ENCODE data around the gene DGCR8. TPM values are rescaled to one million over a fixed set of nuclear protein-coding genes. Genes with fewer than 3 reads are reported as not detected.

DGCR8 gene
- total and polyA plus RNA-seq, 2 experiments from 2014 or later: 14.0 to 28.7 TPM

GRCh38 chr22:20051927-20052308 lies 28.1 kb upstream of the DGCR8 start:
- DNase-seq: no peak
- no peak overlapping the region for H3K4me3 ChIP-seq
- TF ChIP-seq EZH2 (IDR thresholded peaks at IDR 0.05; ENCODE audit: insufficient read depth, poor library complexity, severe bottlenecking): no peak
- TF ChIP-seq EZH2phosphoT487 (IDR thresholded peaks at IDR 0.05; ENCODE audit: insufficient read depth, low read depth): no peak
- in situ Hi-C loops (cut with MboI): no loop called here
- H3K27me3 ChIP-seq (replicated peaks; ENCODE audit: insufficient read depth): no peaks in the 10 kb centered on the region
- H4K20me1 ChIP-seq (ENCODE audit: insufficient read depth): no peaks in the 10 kb centered on the region
- H3F3A ChIP-seq (ENCODE audit: insufficient read depth): no peaks in the 10 kb centered on the region
- H3K36me3 ChIP-seq (ENCODE audit: low read depth): peaks cover 9% of the 10 kb centered on the region; the same call in 1 of the 2 replicates
- no peaks in the 10 kb centered on the region for H3K79me2 ChIP-seq (ENCODE audit: insufficient read depth)
- WGBS, 2 experiments (ENCODE audit: low coverage in 1 of 2, low lambda C conversion rate in 2 of 2, missing lambda C conversion rate in 2 of 2): 95 to 99% methylated on average over 6 of the region's 6 CpGs
- H2AFZ ChIP-seq: no peak overlapping the region
- no peaks in the 10 kb centered on the region for H3K9me3 ChIP-seq (ENCODE audit: low read depth)
- no peaks in the 10 kb centered on the region for H3K9me2 ChIP-seq (ENCODE audit: insufficient read depth)
- no peak overlapping the region for H3K27ac ChIP-seq
- no peak overlapping the region for H3K4me2 ChIP-seq (ENCODE audit: unreplicated experiment)
- H3K4me1 ChIP-seq (ENCODE audit: insufficient read depth): no peaks in the 10 kb centered on the region
- H3K9ac ChIP-seq: no peak overlapping the region

- Histone ChIP-seq H3K9ac (no peak overlapping the region), H3F3A (ENCODE audit: insufficient read depth) (no peaks in the 10 kb centered on the region), H3K4me2 (ENCODE audit: unreplicated experiment) (no peak overlapping the region), H3K27ac (no peak overlapping the region), H4K20me1 (ENCODE audit: insufficient read depth) (no peaks in the 10 kb centered on the region), H3K4me1 (ENCODE audit: insufficient read depth) (no peaks in the 10 kb centered on the region), H2AFZ (no peak overlapping the region), H3K79me2 (ENCODE audit: insufficient read depth) (no peaks in the 10 kb centered on the region), H3K27me3 (replicated peaks; ENCODE audit: insufficient read depth) (no peaks in the 10 kb centered on the region), H3K9me2 (ENCODE audit: insufficient read depth) (no peaks in the 10 kb centered on the region), H3K36me3 (ENCODE audit: low read depth) (peaks cover 9% of the 10 kb centered on the region; the same call in 1 of the 2 replicates), H3K4me3 (no peak overlapping the region), H3K9me3 (ENCODE audit: low read depth) (no peaks in the 10 kb centered on the region)
- TF ChIP-seq EZH2 (IDR thresholded peaks at IDR 0.05; ENCODE audit: insufficient read depth, poor library complexity, severe bottlenecking) (no peak), EZH2phosphoT487 (IDR thresholded peaks at IDR 0.05; ENCODE audit: insufficient read depth, low read depth) (no peak)
- DNase-seq: no peak
- 89 to 92% methylated on average over 25 to 26 of the region's 26 CpGs for WGBS, 2 experiments (ENCODE audit: low coverage in 1 of 2, low lambda C conversion rate in 2 of 2, missing lambda C conversion rate in 2 of 2)
- in situ Hi-C loops (cut with MboI): no loop called here
These were observed 27.5 kb upstream of the DGCR8 start for GRCh38 chr22:20052309-20053259.

DNA sequence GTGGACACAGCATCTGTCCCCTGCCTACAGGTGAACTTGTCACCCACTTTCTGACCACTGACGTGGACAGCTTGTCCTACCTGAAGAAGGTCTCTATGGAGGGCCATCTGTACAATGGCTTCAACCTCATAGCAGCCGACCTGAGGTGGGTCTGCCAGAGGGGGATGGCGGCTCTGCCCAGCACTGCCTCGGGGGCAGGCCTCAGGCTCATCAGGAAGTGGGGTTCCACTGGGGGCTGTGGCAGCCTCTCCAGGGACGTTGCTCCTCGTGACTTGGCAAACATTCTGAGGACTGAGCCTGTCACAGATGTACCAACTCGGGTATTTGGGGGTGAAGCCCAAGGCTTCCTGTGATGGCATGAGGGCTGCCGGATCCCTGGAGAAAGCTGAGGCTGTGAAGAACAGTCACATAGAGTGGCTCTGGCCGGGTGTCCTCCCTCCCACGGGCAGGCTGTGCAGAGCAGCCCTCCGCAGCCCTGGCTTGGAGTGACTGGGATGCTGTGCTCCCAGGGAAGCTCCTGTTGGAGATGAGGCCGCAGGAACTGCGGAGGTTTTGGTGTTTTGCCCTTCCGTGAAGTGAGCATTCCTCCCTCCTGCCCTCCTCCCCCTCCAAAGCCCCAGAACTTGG lies 26.5 kb upstream of the DGCR8 start:
- Histone ChIP-seq H3K36me3 (ENCODE audit: low read depth) (peaks cover 5% of the 10 kb centered on the region; the same call in 1 of the 2 replicates), H3F3A (ENCODE audit: insufficient read depth) (no peaks in the 10 kb centered on the region), H2AFZ (no peak overlapping the region), H3K4me2 (ENCODE audit: unreplicated experiment) (no peak overlapping the region), H4K20me1 (ENCODE audit: insufficient read depth) (no peaks in the 10 kb centered on the region), H3K27ac (no peak overlapping the region), H3K4me1 (ENCODE audit: insufficient read depth) (no peaks in the 10 kb centered on the region), H3K79me2 (ENCODE audit: insufficient read depth) (no peaks in the 10 kb centered on the region), H3K9me2 (ENCODE audit: insufficient read depth) (no peaks in the 10 kb centered on the region), H3K4me3 (no peak overlapping the region), H3K9me3 (ENCODE audit: low read depth) (no peaks in the 10 kb centered on the region), H3K27me3 (replicated peaks; ENCODE audit: insufficient read depth) (no peaks in the 10 kb centered on the region), H3K9ac (no peak overlapping the region)
- DNase-seq: no peak
- in situ Hi-C loops (cut with MboI): no loop called here
- no peak for TF ChIP-seq EZH2phosphoT487 (IDR thresholded peaks at IDR 0.05; ENCODE audit: insufficient read depth, low read depth)
- TF ChIP-seq EZH2 (IDR thresholded peaks at IDR 0.05; ENCODE audit: insufficient read depth, poor library complexity, severe bottlenecking): no peak
- 85% methylated on average over 14 of the region's 14 CpGs for WGBS, 2 experiments (ENCODE audit: low coverage in 1 of 2, low lambda C conversion rate in 2 of 2, missing lambda C conversion rate in 2 of 2)

DNA sequence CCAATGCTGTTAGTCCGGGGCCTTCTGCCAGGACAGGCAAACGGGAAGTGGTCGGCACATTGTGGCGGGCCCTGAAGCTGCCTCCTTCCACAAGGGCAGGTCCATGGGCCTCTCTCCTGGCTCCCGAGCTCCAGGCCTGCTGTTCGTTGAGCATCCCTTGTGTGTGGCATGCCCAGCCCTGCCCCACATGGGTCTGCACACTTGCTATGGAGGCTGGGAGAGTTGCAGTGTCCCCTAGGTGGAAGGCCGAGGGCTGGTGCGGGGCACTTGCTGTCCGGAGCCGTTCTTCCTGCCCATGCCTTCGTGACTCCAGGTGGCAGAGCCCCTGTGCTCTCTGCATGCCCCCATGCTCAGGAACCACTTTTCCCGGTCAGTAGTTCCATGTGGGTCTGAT lies 26.0 kb upstream of the DGCR8 start:
- peaks cover 2% of the 10 kb centered on the region; the same call in 1 of the 2 replicates for H3K36me3 ChIP-seq (ENCODE audit: low read depth)
- H4K20me1 ChIP-seq (ENCODE audit: insufficient read depth): no peaks in the 10 kb centered on the region
- no peaks in the 10 kb centered on the region for H3K79me2 ChIP-seq (ENCODE audit: insufficient read depth)
- H3K4me3 ChIP-seq: no peak overlapping the region
- no peaks in the 10 kb centered on the region for H3K4me1 ChIP-seq (ENCODE audit: insufficient read depth)
- TF ChIP-seq EZH2 (IDR thresholded peaks at IDR 0.05; ENCODE audit: insufficient read depth, poor library complexity, severe bottlenecking): no peak
- no peak for TF ChIP-seq EZH2phosphoT487 (IDR thresholded peaks at IDR 0.05; ENCODE audit: insufficient read depth, low read depth)
- 83 to 88% methylated on average over 12 of the region's 12 CpGs for WGBS, 2 experiments (ENCODE audit: low coverage in 1 of 2, low lambda C conversion rate in 2 of 2, missing lambda C conversion rate in 2 of 2)
- no peak overlapping the region for H3K27ac ChIP-seq
- H3K9me2 ChIP-seq (ENCODE audit: insufficient read depth): no peaks in the 10 kb centered on the region
- no peak overlapping the region for H2AFZ ChIP-seq
- no peak for DNase-seq
- no peak overlapping the region for H3K9ac ChIP-seq
- in situ Hi-C loops (cut with MboI): no loop called here
- no peaks in the 10 kb centered on the region for H3K27me3 ChIP-seq (replicated peaks; ENCODE audit: insufficient read depth)
- H3F3A ChIP-seq (ENCODE audit: insufficient read depth): no peaks in the 10 kb centered on the region
- H3K9me3 ChIP-seq (ENCODE audit: low read depth): no peaks in the 10 kb centered on the region
- H3K4me2 ChIP-seq (ENCODE audit: unreplicated experiment): no peak overlapping the region

All from GM23248 (cell line).